GM23248 (cell line): Measurements from ENCODE around the gene GPC1. TPM values are rescaled to one million over a fixed set of nuclear protein-coding genes. Genes with fewer than 3 reads are reported as not detected.

Experiments
- DNase-seq: peaks from one replicate; pipeline ENCODE4 v3.0.0-alpha.2; 2015
- H2AFZ ChIP-seq: fragments of 200-600 bp; sonication (generic); 2 replicates; pipeline ENCODE4 v1.6.1; 2016; ENCODE audit warnings: antibody characterized with exemption
- H3F3A ChIP-seq: fragments of 200-600 bp; sonication (generic); 2 replicates; pipeline ENCODE4 v1.6.1; 2016; ENCODE audit warnings: mild to moderate bottlenecking, antibody characterized with exemption, mixed run types; ENCODE audit not compliant: insufficient read depth
- H3K27ac ChIP-seq: fragments of 200-600 bp; sonication (generic); 2 replicates; pipeline ENCODE4 v1.5.1; 2016; ENCODE audit warnings: mild to moderate bottlenecking
- H3K27me3 ChIP-seq: fragments of 200-600 bp; sonication (generic); replicated peaks from 2 replicates; pipeline ENCODE4 v1.6.1; 2016; ENCODE audit warnings: mild to moderate bottlenecking; ENCODE audit not compliant: insufficient read depth
- H3K36me3 ChIP-seq: fragments of 200-600 bp; sonication (generic); 2 replicates; pipeline ENCODE4 v1.6.1; 2016; ENCODE audit warnings: low read depth, mild to moderate bottlenecking
- H3K4me1 ChIP-seq: fragments of 200-600 bp; sonication (generic); 2 replicates; pipeline ENCODE4 v1.6.1; 2016; ENCODE audit warnings: mild to moderate bottlenecking; ENCODE audit not compliant: insufficient read depth
- H3K4me2 ChIP-seq: fragments of 200-600 bp; sonication (generic); one replicate; pipeline ENCODE4 v1.6.1; 2016; ENCODE audit warnings: mild to moderate bottlenecking; ENCODE audit not compliant: unreplicated experiment
- H3K4me3 ChIP-seq: fragments of 200-600 bp; sonication (generic); 2 replicates; pipeline ENCODE4 v1.5.1; 2016; ENCODE audit warnings: mild to moderate bottlenecking
- H3K79me2 ChIP-seq: fragments of 200-600 bp; sonication (generic); 2 replicates; pipeline ENCODE4 v1.6.1; 2016; ENCODE audit warnings: mild to moderate bottlenecking; ENCODE audit not compliant: insufficient read depth
- H3K9ac ChIP-seq: fragments of 200-600 bp; sonication (generic); 2 replicates; pipeline ENCODE4 v1.6.1; 2016; ENCODE audit warnings: mild to moderate bottlenecking
- H3K9me2 ChIP-seq: fragments of 200-600 bp; sonication (generic); 2 replicates; pipeline ENCODE4 v1.6.1; 2016; ENCODE audit warnings: mixed run types, mild to moderate bottlenecking, moderate library complexity; ENCODE audit not compliant: insufficient read depth
- H3K9me3 ChIP-seq: fragments of 200-600 bp; sonication (generic); one replicate; pipeline ENCODE4 v1.6.1; 2017; ENCODE audit warnings: low read depth
- H4K20me1 ChIP-seq: fragments of 200-600 bp; sonication (generic); 2 replicates; pipeline ENCODE4 v1.6.0; 2016; ENCODE audit not compliant: insufficient read depth
- EZH2 ChIP-seq: fragments of 200-600 bp; sonication (generic); IDR thresholded peaks from 2 replicates; pipeline ENCODE4 v1.6.1; 2018; ENCODE audit warnings: antibody characterized with exemption, mild to moderate bottlenecking; ENCODE audit not compliant: insufficient read depth, poor library complexity, severe bottlenecking
- EZH2phosphoT487 ChIP-seq: fragments of 200-600 bp; sonication (generic); IDR thresholded peaks from 2 replicates; pipeline ENCODE4 v1.6.1; 2018; ENCODE audit warnings: antibody characterized with exemption, moderate library complexity, mild to moderate bottlenecking, low read depth; ENCODE audit not compliant: insufficient read depth
- WGBS, 2 experiments: methylation state at CpG; one replicate each; pipeline ENCODE4 v1.1.6; 2015 to 2017; ENCODE audit warnings: low lambda C conversion rate in 2 of 2, low coverage in 1 of 2; ENCODE audit errors: missing lambda C conversion rate in 2 of 2; 5-methylcytosine and 5-hydroxymethylcytosine counted together
- in situ Hi-C: fragments of 300-500 bp; cut with MboI; formaldehyde crosslinking; loops from 2 replicates; pipeline ENCODE4 v1.15.0; 2020
- polyA plus RNA-seq: library from polyadenylated mRNA; unstranded; fragments of >200 nt; fragmentation: Nextera tagmentation; extraction: Ambion mirVana; gene quantifications from 2 replicates; pipeline ENCODE4 v1.2.1, GENCODE V29; 2016
- total RNA-seq: library from RNA; depleted of rRNA; stranded (reverse); fragments of >200 nt; shearing (Covaris generic); gene quantifications from 2 replicates; pipeline ENCODE4 v1.2.3, GENCODE V29; 2014

The GPC1 gene
- total and polyA plus RNA-seq, 2 experiments from 2014 or later, result 66.4 to 88.2 TPM

- no peak overlapping the region for H3K9ac ChIP-seq
- no peak overlapping the region for H3K4me3 ChIP-seq
- no peak overlapping the region for H3K27ac ChIP-seq
- no peaks in the 10 kb centered on the region for H3K36me3 ChIP-seq
- H4K20me1 ChIP-seq, result no peaks in the 10 kb centered on the region
- H3K79me2 ChIP-seq, result no peaks in the 10 kb centered on the region
- H3K9me2 ChIP-seq, result no peaks in the 10 kb centered on the region
- TF ChIP-seq EZH2phosphoT487 (no peak), EZH2 (no peak)
- DNase-seq, result no peak
- no peaks in the 10 kb centered on the region for H3F3A ChIP-seq
- WGBS, 2 experiments, result 60 to 64% methylated on average over 9 of the region's 9 CpGs
- in situ Hi-C loops, result no loop called here
- H3K9me3 ChIP-seq, result no peaks in the 10 kb centered on the region
- no peak overlapping the region for H3K4me2 ChIP-seq
- no peaks in the 10 kb centered on the region for H3K27me3 ChIP-seq
- H3K4me1 ChIP-seq, result no peaks in the 10 kb centered on the region
- no peak overlapping the region for H2AFZ ChIP-seq
These were observed 37.9 kb upstream of the GPC1 start for GRCh38 chr2:240397542-240397916.

- Histone ChIP-seq H3K4me2 (no peak overlapping the region), H3K4me1 (no peaks in the 10 kb centered on the region), H3K4me3 (no peak overlapping the region), H4K20me1 (no peaks in the 10 kb centered on the region), H3K9ac (no peak overlapping the region), H3K9me3 (no peaks in the 10 kb centered on the region), H2AFZ (no peak overlapping the region), H3K27me3 (no peaks in the 10 kb centered on the region), H3K36me3 (no peaks in the 10 kb centered on the region), H3K9me2 (no peaks in the 10 kb centered on the region), H3K79me2 (no peaks in the 10 kb centered on the region), H3K27ac (no peak overlapping the region), H3F3A (no peaks in the 10 kb centered on the region)
- no peak for TF ChIP-seq EZH2phosphoT487
- no peak for TF ChIP-seq EZH2
- DNase-seq, result no peak
- 63 to 64% methylated on average over 19 of the region's 19 CpGs for WGBS, 2 experiments
- in situ Hi-C loops, result no loop called here
These were observed 37.4 kb upstream of the GPC1 start for GRCh38 chr2:240397924-240398645.

- no peak for DNase-seq
- no peaks in the 10 kb centered on the region for H3K27me3 ChIP-seq
- no peak overlapping the region for H3K9ac ChIP-seq
- no peak overlapping the region for H3K4me3 ChIP-seq
- H3K36me3 ChIP-seq, result no peaks in the 10 kb centered on the region
- in situ Hi-C loops, result no loop called here
- no peak overlapping the region for H3K27ac ChIP-seq
- no peaks in the 10 kb centered on the region for H4K20me1 ChIP-seq
- H3K4me2 ChIP-seq, result no peak overlapping the region
- no peaks in the 10 kb centered on the region for H3K79me2 ChIP-seq
- H3F3A ChIP-seq, result no peaks in the 10 kb centered on the region
- H3K9me3 ChIP-seq, result no peaks in the 10 kb centered on the region
- H3K9me2 ChIP-seq, result no peaks in the 10 kb centered on the region
- WGBS, 2 experiments, result 76 to 82% methylated on average over 20 of the region's 20 CpGs
- TF ChIP-seq EZH2phosphoT487, result no peak
- TF ChIP-seq EZH2, result no peak
- no peaks in the 10 kb centered on the region for H3K4me1 ChIP-seq
- no peak overlapping the region for H2AFZ ChIP-seq
These were observed 36.7 kb upstream of the GPC1 start for GRCh38 chr2:240398661-240399267.

GRCh38 chr2:240399419-240400324 lies 35.8 kb upstream of the GPC1 start:
- no peak overlapping the region for H3K9ac ChIP-seq
- no peaks in the 10 kb centered on the region for H4K20me1 ChIP-seq
- H3K4me1 ChIP-seq, result no peaks in the 10 kb centered on the region
- no peaks in the 10 kb centered on the region for H3F3A ChIP-seq
- no peak overlapping the region for H2AFZ ChIP-seq
- H3K36me3 ChIP-seq, result no peaks in the 10 kb centered on the region
- no peak overlapping the region for H3K4me2 ChIP-seq
- H3K79me2 ChIP-seq, result no peaks in the 10 kb centered on the region
- no peak overlapping the region for H3K4me3 ChIP-seq
- H3K27me3 ChIP-seq, result no peaks in the 10 kb centered on the region
- TF ChIP-seq EZH2phosphoT487 (no peak), EZH2 (no peak)
- WGBS, 2 experiments, result 79 to 82% methylated on average over 14 of the region's 14 CpGs
- H3K27ac ChIP-seq, result no peak overlapping the region
- in situ Hi-C loops, result no loop called here
- DNase-seq, result no peak
- no peaks in the 10 kb centered on the region for H3K9me3 ChIP-seq
- H3K9me2 ChIP-seq, result no peaks in the 10 kb centered on the region
